H1 (cell line): ENCODE data around the gene RGMB.
A peak's percentile ranks its signal among the peaks of the same experiment; 100 is the strongest.

Experiments used
- CBX8 ChIP-seq: fragments of 300-800, 300-1000 bp; sonication (generic); IDR thresholded peaks from 2 replicates; pipeline ENCODE4 v1.7.1; 2016; ENCODE audit warnings: low read depth, low read length, borderline replicate concordance
- CEBPB ChIP-seq: IDR thresholded peaks from 2 replicates; pipeline ENCODE4 v1.6.1; 2012; ENCODE audit warnings: low read depth, low read length
- CHD1 ChIP-seq: IDR thresholded peaks from 2 replicates; pipeline ENCODE4 v1.6.1; 2012; ENCODE audit warnings: low read depth, low read length, improper control_type of control experiment
- CREB1 ChIP-seq: IDR thresholded peaks from 2 replicates; pipeline ENCODE4 v1.6.1; 2012; ENCODE audit warnings: inconsistent platforms
- EP300 ChIP-seq, 2 experiments: IDR thresholded peaks; 1 replicate in 1 of 2; 2 replicates in 1 of 2; pipeline ENCODE4 v1.6.1; 2011 to 2012; ENCODE audit warnings: low read depth in 2 of 2, low read length in 2 of 2, mild to moderate bottlenecking in 2 of 2, borderline replicate concordance in 1 of 2, inconsistent platforms in 1 of 2, moderate library complexity in 1 of 2
- GABPA ChIP-seq: IDR thresholded peaks from 2 replicates; pipeline ENCODE4 v1.6.1; 2011; ENCODE audit warnings: mild to moderate bottlenecking, low read length, moderate library complexity, borderline replicate concordance; ENCODE audit not compliant: insufficient read depth
- SIN3A ChIP-seq, 2 experiments: IDR thresholded peaks in 1 of 2; conservative IDR thresholded peaks in 1 of 2; 2 replicates each; pipeline ENCODE4 v1.6.1; 2011 to 2012; ENCODE audit warnings: low read length in 2 of 2, improper control_type of control experiment in 1 of 2, low read depth in 1 of 2, mild to moderate bottlenecking in 1 of 2
- SIX5 ChIP-seq: IDR thresholded peaks from 2 replicates; pipeline ENCODE4 v1.6.1; 2011; ENCODE audit warnings: mild to moderate bottlenecking, low read depth, low read length
- SUZ12 ChIP-seq: fragments of 200-600 bp; sonication (generic); IDR thresholded peaks from 2 replicates; pipeline ENCODE4 v1.6.1; 2012; ENCODE audit warnings: mild to moderate bottlenecking, inconsistent platforms, low read length, moderate library complexity, mixed read lengths
- TAF1 ChIP-seq: IDR thresholded peaks from 2 replicates; pipeline ENCODE4 v1.6.1; 2011; ENCODE audit warnings: mild to moderate bottlenecking, low read depth, low read length
- TF ChIP-seq, protein P1 (sequence below), 3 experiments: IDR thresholded peaks; 1 replicate in 2 of 3; 2 replicates in 1 of 3; pipeline versions ENCODE4 v1.5.1 to v1.6.1; 2011; ENCODE audit warnings: low read length in 3 of 3, mild to moderate bottlenecking in 3 of 3, inconsistent platforms in 2 of 3, low read depth in 1 of 3, moderate library complexity in 1 of 3; ENCODE audit not compliant: insufficient read depth in 1 of 3; ENCODE audit errors: control extremely low read depth in 1 of 3
- TF ChIP-seq, protein P2 (sequence below): IDR thresholded peaks from 2 replicates; pipeline ENCODE4 v1.6.1; 2012; ENCODE audit warnings: low read length, inconsistent platforms

DNA sequence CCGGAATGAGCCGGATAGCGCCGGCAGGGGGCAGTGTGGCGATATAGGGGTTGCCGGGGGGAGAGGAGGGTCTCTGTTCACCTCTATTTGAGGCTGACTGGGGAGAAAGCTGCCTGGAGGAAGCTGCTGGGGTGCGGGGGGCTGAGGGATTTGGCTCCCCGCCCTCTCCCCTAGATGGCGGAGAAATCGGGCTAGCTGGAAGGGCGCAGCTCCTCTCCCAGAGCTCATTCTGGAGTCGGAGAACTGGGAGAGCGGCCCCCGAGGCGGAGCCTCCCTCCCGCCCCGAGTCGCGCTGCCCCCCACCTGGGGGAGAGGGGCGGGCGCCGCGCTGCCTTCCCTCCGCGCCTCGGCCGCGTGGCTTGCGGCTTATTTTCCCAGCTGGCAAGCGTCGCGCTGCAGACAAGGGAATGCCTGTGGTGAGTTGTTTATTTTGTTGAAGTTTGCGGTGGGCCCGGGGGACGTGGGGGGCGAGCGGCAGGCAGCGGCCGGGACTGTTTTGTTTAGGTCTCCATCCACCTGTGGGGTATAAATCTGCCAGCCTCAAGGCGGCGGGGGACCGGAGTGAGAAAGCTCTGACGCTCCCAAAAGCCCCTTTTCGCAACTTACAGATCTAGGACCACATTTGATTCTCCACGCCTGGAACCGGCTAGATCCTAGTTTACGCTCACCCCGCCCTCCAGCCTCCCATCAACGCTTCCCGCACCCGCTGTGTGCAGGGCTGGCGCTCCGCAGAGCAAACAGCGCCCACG is 4.1 kb upstream of the RGMB start:
- TF ChIP-seq SUZ12: no peak; the same call in 1 of the 2 replicates
- TF ChIP-seq CREB1: no peak
- no peak for TF ChIP-seq EP300 (IDR thresholded peaks at IDR 0.05; ENCODE audit: borderline replicate concordance in 1 of 2, low read depth in 2 of 2, low read length in 2 of 2)
- TF ChIP-seq, protein P1, sequence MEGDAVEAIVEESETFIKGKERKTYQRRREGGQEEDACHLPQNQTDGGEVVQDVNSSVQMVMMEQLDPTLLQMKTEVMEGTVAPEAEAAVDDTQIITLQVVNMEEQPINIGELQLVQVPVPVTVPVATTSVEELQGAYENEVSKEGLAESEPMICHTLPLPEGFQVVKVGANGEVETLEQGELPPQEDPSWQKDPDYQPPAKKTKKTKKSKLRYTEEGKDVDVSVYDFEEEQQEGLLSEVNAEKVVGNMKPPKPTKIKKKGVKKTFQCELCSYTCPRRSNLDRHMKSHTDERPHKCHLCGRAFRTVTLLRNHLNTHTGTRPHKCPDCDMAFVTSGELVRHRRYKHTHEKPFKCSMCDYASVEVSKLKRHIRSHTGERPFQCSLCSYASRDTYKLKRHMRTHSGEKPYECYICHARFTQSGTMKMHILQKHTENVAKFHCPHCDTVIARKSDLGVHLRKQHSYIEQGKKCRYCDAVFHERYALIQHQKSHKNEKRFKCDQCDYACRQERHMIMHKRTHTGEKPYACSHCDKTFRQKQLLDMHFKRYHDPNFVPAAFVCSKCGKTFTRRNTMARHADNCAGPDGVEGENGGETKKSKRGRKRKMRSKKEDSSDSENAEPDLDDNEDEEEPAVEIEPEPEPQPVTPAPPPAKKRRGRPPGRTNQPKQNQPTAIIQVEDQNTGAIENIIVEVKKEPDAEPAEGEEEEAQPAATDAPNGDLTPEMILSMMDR (IDR thresholded peaks at IDR 0.05; ENCODE audit: control extremely low read depth in 1 of 3, insufficient read depth in 1 of 3, low read depth in 1 of 3, low read length in 3 of 3): peak; percentile 46 to 81 (median 67)
- TF ChIP-seq CHD1: no peak
- TF ChIP-seq SIN3A (conservative IDR thresholded peaks at IDR 0.05 in 1 of 2, IDR thresholded peaks at IDR 0.05 in 1 of 2; ENCODE audit: low read depth in 1 of 2, low read length in 2 of 2): no peak
- TF ChIP-seq CEBPB: no peak
- no peak for TF ChIP-seq SIX5
- TF ChIP-seq GABPA: no peak
- TF ChIP-seq TAF1: peak; percentile 46; the same call in 1 of the 2 replicates
- no peak for TF ChIP-seq CBX8
- TF ChIP-seq, protein P2, sequence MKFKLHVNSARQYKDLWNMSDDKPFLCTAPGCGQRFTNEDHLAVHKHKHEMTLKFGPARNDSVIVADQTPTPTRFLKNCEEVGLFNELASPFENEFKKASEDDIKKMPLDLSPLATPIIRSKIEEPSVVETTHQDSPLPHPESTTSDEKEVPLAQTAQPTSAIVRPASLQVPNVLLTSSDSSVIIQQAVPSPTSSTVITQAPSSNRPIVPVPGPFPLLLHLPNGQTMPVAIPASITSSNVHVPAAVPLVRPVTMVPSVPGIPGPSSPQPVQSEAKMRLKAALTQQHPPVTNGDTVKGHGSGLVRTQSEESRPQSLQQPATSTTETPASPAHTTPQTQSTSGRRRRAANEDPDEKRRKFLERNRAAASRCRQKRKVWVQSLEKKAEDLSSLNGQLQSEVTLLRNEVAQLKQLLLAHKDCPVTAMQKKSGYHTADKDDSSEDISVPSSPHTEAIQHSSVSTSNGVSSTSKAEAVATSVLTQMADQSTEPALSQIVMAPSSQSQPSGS: no peak
